ENCODE data around the gene KLHL29. TPM values are rescaled to one million over a fixed set of nuclear protein-coding genes. Genes with fewer than 3 reads are reported as not detected.

The KLHL29 gene
- total RNA-seq, 1 donor, result 1.0 TPM

DNA sequence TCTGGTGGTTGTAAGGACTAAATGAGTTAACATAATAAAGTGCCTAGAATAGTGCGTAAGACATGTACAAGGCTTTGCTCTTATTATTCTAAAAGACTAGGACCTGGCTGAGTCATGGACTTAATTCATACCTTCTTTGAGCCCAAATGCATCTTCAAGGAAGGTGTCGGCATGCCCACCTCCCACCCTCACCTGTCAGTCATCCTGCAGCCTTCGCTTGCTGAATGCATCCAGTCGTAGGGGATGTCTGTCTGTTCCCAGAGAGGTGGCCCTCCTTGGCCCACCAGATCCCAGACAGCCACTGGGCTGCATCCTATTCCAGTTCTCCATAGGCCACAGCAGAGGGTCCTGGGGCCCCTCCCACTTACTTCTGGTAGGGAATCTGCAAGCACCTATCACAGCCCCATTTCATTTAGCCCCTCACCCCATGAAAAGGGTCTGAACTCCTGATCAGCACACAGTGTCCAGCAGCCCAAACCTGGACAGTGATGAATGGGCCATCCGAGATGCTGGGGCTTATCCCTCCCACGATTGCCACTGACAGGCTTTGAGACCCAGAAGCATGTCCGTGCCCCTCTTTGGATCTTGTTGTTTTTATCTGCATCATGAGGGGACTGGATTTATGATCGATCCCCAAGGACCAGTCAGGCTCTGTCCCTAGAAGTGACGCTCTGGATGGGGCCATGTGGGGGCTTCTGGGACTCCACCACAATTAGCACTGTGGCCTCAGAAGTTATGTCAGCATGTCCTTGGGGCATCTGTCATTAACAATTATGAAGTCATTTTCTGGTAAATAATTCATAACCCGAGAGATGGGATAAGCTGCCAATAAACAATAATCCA, 101.1 kb downstream of the KLHL29 start:
- Histone ChIP-seq H3K27me3 (ENCODE audit: insufficient read depth, low read length) (no peaks in the 10 kb centered on the region), H3K4me1 (ENCODE audit: insufficient read depth, low read length) (no peaks in the 10 kb centered on the region), H3K4me3 (ENCODE audit: low read length) (no peak overlapping the region), H3K9me3 (ENCODE audit: low read depth, low read length) (no peaks in the 10 kb centered on the region)

DNA sequence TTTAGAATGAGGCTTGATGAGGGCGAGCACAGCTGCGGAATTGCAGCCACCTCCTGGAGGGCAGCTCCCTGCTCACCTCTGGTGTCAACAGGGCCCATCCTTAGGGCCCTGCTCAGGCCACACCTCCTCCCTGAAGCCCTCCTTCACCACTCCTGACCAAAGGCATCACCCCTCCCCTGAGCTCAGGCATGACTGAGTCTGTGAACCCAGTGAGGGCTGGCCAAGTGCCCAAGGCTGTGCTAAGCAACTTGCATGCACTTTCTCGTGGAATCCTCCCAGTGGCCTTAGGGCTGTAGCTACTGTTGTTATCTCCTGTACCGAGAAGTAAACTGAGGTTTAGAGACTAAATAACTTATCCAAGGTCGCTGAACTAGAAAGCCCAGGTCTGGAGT, 101.7 kb downstream of the KLHL29 start:
- H3K4me1 ChIP-seq (ENCODE audit: insufficient read depth, low read length), result no peaks in the 10 kb centered on the region
- H3K9me3 ChIP-seq (ENCODE audit: low read depth, low read length), result no peaks in the 10 kb centered on the region
- H3K4me3 ChIP-seq (ENCODE audit: low read length), result no peak overlapping the region
- no peaks in the 10 kb centered on the region for H3K27me3 ChIP-seq (ENCODE audit: insufficient read depth, low read length)

DNA sequence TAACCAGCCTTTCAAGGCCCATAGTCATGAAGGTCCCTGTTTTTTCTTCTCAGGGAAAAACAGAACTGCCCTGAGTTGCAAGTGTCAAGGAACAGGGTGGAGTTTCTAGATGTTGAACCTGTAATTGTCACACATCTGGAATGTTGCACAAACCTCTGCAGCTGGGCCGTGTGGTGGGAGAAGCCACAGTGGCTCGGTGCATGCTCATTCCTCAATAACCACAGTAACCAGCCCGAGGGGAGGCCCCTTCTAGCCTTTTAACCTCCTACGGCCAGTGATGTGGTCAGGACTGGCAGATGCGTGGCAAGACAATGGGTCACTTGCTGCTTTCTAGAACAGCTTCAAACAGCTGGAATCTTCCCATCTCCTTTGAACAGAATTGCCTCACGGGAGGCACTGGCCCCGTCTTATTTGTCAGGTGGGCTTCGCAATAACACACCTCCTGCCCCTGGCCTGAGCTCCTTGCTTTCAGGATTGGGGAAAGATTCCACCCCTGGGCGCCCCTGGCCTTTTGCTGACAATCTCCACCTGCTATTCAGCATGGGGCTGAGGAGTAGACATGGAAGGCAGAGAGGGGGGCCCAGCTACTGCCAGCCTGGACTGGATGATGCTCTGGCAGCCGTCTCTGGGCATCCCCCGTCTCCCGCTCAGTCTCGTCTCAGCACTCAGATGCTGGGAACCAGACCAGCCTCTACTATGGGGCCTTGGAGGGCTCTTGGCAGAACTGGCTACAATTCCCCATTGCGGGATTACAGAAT, 102.9 kb downstream of the KLHL29 start:
- no peaks in the 10 kb centered on the region for H3K4me1 ChIP-seq (ENCODE audit: insufficient read depth, low read length)
- H3K27me3 ChIP-seq (ENCODE audit: insufficient read depth, low read length), result no peaks in the 10 kb centered on the region
- H3K9me3 ChIP-seq (ENCODE audit: low read depth, low read length), result no peaks in the 10 kb centered on the region
- no peak overlapping the region for H3K4me3 ChIP-seq (ENCODE audit: low read length)

DNA sequence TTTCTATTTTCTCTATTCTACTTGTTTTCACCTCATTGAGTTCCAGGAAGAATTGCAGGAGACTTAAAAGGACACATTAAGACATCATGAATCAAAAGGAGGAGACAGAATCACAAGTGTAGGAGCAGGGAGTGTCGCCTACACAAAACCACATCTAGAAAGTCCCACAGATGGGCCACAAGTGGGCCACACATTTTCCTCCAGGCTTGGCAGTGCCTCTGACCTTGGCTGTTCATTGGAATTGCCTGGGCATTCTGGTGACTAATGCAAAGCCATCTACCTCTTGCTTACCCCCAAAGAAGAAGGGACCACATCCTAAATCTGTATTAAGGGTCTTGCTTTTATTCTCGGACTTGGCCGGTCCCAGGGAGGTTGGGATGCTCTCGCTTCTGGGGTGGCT, 103.6 kb downstream of the KLHL29 start:
- Histone ChIP-seq H3K9me3 (ENCODE audit: low read depth, low read length) (no peaks in the 10 kb centered on the region), H3K27me3 (ENCODE audit: insufficient read depth, low read length) (no peaks in the 10 kb centered on the region), H3K4me1 (ENCODE audit: insufficient read depth, low read length) (no peaks in the 10 kb centered on the region), H3K4me3 (ENCODE audit: low read length) (no peak overlapping the region)

DNA sequence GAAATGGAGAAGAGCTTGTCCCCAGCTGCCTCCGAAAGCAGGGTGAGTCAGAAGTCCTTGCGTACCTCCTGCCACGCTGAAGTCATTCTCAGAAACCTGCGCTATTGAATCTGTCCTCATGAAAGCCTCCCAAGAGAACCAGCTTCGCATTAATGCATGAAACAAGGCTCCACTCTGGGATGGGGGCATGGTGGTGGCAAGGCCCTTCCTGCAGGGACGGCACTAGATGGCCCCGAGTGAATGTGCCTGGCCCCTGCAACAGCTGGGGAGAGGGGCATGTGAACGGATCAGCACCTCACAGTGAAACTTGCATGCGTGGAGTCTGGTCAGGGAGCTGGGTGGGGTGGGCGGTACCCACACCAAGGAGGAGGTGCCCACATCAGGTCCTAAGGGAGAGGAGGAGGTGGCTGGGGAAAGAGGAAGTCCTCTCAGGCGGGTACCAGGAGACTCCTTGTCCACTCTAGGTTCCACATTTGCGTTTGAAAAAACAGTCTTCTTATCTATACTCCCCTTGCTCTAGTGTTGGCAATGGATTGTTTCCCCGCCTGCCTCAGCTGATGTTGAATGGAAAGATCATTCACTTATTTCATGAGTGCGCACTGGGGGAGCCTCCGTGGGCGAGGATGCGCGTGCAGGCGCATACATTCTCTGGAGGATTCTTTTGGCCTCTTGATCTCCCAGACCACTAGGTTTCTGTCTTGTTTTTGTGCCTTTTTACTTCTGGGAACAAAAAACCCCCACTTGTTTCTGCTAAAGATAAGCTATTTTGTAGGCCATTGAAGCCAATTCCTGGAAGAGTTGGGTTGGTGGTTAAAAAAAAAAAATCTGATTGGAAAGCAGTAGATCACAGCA, 104.7 kb downstream of the KLHL29 start:
- Histone ChIP-seq H3K4me1 (ENCODE audit: insufficient read depth, low read length) (no peaks in the 10 kb centered on the region), H3K4me3 (ENCODE audit: low read length) (no peak overlapping the region), H3K9me3 (ENCODE audit: low read depth, low read length) (no peaks in the 10 kb centered on the region), H3K27me3 (ENCODE audit: insufficient read depth, low read length) (no peaks in the 10 kb centered on the region)

DNA sequence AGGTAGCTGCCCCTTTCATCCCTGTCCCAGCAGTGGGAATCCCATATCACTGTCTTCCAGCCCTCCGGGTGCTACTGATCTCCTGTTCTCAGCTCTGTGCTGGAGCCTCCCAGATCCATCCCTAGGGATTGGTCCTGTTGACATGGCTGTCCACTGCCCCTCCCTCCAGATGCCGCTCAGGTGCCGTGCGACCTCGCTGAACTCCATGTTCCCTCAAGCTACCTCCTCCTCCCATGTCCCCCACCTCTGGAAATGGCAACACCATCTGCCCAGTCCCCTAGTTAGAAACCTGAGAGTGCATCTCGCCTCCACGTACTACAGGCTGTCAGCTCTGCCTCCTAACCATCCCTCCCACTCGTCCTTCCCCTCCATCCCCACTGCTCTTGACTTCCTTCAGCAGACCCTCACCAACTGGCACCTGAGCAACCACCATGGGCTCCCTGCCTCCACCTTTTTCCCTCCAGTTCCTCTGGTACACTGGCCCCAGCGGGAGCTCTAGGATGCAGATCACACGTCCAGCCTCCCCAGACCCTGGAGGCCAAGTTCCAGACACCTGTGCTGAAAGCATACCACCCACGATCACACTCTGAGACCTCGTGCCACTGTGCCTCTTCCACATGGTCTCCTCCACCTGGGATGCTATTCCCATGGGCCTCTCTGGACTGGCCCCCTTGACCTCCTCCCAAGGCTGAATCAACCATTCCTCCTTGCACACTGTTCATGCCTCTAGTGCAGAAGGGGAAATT, 106.8 kb downstream of the KLHL29 start:
- Histone ChIP-seq H3K27me3 (ENCODE audit: insufficient read depth, low read length) (no peaks in the 10 kb centered on the region), H3K4me1 (ENCODE audit: insufficient read depth, low read length) (peaks cover 7% of the 10 kb centered on the region), H3K9me3 (ENCODE audit: low read depth, low read length) (no peaks in the 10 kb centered on the region), H3K4me3 (ENCODE audit: low read length) (no peak overlapping the region)

DNA sequence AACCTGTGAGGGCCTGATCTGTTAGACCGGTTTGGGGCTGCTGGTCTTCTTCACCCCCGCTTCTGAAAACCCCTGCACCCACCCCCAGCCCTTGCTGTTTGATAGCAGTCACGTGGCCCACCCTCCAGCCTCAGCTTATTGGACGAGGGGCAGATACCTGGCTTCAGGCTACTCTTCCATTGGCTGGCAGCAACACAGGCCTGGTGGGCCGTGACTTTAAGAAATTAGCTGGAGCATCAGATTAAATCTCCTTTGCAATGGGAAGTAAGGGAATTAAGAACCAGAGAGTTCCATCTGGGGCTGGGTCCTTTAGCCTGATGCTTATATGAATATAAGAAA, 107.3 kb downstream of the KLHL29 start:
- Histone ChIP-seq H3K27me3 (ENCODE audit: insufficient read depth, low read length) (no peaks in the 10 kb centered on the region), H3K9me3 (ENCODE audit: low read depth, low read length) (no peaks in the 10 kb centered on the region), H3K4me3 (ENCODE audit: low read length) (no peak overlapping the region), H3K4me1 (ENCODE audit: insufficient read depth, low read length) (peaks cover 12% of the 10 kb centered on the region)

DNA sequence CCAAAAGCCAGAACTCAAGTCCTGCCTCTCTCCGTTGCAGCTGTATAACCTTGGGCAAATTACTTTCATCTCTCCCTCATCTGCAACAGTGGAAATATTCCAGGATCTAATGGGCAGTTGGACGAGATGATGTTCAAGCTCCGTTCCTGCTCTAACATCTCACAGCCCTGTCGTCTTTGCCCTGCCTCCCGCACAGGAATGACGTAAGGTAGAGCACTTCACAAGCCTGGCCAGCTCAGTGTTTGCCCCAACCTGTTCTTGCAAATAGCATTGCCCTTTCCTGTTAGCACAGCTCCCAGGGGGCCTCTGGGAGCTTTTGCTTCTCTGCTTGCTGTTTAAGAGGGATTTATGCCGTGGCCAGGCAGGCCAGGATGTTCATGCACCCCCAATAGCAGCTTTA, 107.9 kb downstream of the KLHL29 start:
- no peaks in the 10 kb centered on the region for H3K9me3 ChIP-seq (ENCODE audit: low read depth, low read length)
- H3K4me3 ChIP-seq (ENCODE audit: low read length), result no peak overlapping the region
- H3K27me3 ChIP-seq (ENCODE audit: insufficient read depth, low read length), result no peaks in the 10 kb centered on the region
- peaks cover 16% of the 10 kb centered on the region for H3K4me1 ChIP-seq (ENCODE audit: insufficient read depth, low read length)

DNA sequence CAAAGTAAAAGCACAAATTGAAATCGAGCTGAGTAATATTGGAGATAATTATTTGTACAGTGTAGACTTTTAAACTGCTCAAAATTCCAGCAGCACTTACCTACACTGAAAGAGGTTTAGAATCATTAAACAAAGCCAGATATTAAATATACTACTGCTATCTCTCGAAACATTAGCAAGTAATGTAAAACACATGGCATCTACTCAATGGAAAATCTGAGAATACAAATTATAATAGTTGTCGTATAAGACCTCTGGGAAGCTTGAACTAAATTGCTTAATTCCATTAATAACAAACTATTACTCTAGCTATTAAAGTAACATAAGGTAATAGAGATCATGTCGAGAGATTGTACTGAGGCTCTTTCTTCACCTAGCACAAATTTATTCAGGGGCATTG, 108.9 kb downstream of the KLHL29 start:
- no peak overlapping the region for H3K4me3 ChIP-seq (ENCODE audit: low read length)

DNA sequence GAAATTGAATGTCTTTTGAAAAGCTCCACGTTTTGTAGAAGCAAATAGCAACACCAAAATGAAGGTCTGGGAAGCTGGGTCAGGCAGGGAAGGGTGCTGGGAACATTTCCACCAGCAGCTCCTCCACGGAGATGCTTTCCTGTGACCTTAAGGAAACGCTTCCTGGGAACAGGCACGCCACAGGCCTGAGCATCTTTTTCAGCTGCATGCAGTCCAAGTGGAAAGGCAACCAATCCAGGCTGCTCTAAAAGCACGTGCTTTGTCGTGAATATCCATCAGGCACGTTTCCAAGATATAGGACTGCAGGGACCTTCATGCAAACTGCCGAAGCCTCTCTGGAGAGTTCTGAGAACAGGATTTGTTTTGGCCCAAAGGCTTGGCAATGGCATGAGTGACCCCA, 109.3 kb downstream of the KLHL29 start:
- H3K4me1 ChIP-seq (ENCODE audit: insufficient read depth, low read length), result peaks cover 24% of the 10 kb centered on the region
- H3K4me3 ChIP-seq (ENCODE audit: low read length), result no peak overlapping the region
- H3K27me3 ChIP-seq (ENCODE audit: insufficient read depth, low read length), result no peaks in the 10 kb centered on the region
- no peaks in the 10 kb centered on the region for H3K9me3 ChIP-seq (ENCODE audit: low read depth, low read length)

More for the DNA sequence above, 108.9 kb downstream of the KLHL29 start:
- peaks cover 19% of the 10 kb centered on the region for H3K4me1 ChIP-seq (ENCODE audit: insufficient read depth, low read length)
- H3K27me3 ChIP-seq (ENCODE audit: insufficient read depth, low read length), result no peaks in the 10 kb centered on the region
- H3K9me3 ChIP-seq (ENCODE audit: low read depth, low read length), result no peaks in the 10 kb centered on the region

DNA sequence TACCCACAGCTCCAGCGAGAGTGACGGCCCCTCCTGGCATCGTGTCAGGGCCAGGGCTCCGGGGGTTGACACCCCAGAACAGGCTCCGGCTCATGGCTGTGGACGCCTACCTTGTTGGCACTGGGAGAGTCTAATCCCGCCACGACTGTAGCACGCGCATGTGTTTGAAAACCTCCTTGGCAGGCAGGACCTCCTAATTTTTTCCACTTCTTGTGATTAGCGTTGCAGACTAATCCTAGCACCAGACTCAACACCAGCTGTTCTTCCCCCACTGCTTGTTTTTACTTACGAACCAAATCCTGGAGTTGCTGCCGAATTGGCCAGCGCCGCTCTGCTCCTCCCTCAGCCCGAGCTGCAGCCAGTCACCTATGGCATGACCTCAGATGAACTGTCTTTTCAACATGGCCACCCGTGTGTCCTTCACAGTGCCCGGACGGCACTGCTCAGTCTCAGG, 110.7 kb downstream of the KLHL29 start:
- peaks cover 3% of the 10 kb centered on the region for H3K27me3 ChIP-seq (ENCODE audit: insufficient read depth, low read length)

DNA sequence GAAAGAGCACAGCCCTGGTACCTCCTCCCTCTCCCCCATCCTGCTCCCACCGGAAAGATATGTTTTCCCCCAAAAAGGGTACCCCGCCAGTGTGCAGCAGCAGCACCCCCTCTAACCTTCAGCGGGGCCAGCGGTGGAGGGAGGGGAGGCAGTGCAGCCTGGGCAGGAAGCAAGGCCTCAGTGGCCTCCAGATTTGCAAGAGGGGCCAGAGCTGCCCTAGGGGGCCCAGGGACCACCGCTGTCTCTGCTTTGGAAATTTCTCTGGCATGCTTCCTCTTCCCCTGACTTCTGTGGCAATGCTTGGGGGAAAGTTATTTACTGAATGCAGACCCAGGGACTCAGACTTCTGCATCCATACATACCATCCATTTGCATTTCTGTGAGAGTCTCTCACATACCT, 111.5 kb downstream of the KLHL29 start:
- Histone ChIP-seq H3K27me3 (ENCODE audit: insufficient read depth, low read length) (peaks cover 3% of the 10 kb centered on the region), H3K4me1 (ENCODE audit: insufficient read depth, low read length) (peaks cover 27% of the 10 kb centered on the region), H3K4me3 (ENCODE audit: low read length) (no peak overlapping the region), H3K9me3 (ENCODE audit: low read depth, low read length) (no peaks in the 10 kb centered on the region)

More for the DNA sequence above, 110.7 kb downstream of the KLHL29 start:
- H3K4me1 ChIP-seq (ENCODE audit: insufficient read depth, low read length), result peaks cover 27% of the 10 kb centered on the region
- H3K9me3 ChIP-seq (ENCODE audit: low read depth, low read length), result no peaks in the 10 kb centered on the region
- no peak overlapping the region for H3K4me3 ChIP-seq (ENCODE audit: low read length)

DNA sequence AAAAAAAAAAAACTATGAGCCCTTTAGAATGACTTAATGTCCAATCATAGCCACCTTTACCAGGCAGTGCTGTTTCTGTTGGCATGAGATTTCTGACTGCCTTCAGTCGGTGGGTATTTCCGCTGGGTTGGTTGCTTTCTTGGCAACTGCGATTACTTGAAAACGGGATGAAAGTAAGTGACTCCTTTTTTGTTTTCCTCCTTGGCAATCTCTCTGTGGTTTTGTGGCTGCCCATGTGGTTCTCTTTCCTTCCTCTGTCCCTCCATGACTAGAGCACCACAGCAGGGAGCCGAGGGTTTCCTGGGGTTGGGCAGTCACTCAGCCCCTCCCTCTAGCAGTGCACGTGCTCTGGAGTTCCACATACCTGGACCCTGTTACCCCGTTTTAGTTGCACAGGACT, 112.1 kb downstream of the KLHL29 start:
- Histone ChIP-seq H3K4me3 (ENCODE audit: low read length) (no peak overlapping the region), H3K27me3 (ENCODE audit: insufficient read depth, low read length) (peaks cover 3% of the 10 kb centered on the region), H3K4me1 (ENCODE audit: insufficient read depth, low read length) (peaks cover 27% of the 10 kb centered on the region), H3K9me3 (ENCODE audit: low read depth, low read length) (no peaks in the 10 kb centered on the region)

DNA sequence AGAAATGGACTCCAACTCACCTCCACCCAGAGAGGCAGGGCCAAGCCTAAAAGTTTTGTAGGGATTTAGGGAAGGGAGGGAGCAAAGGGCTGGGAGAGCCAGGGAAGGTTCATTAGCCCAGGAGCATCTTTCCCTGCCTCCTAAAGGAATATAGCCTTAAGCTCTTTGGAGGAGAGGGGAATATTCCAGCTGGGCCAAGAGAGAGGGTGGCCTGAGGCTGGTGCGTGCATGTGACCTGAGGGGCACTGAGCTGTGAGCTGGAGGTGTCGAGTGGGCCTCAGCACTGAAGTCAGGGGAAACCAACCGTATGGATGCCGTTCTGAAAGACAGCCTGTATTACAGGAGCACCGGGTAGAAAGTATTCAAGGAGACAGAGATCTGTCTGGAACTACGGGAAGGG, 112.6 kb downstream of the KLHL29 start:
- H3K4me3 ChIP-seq (ENCODE audit: low read length), result no peak overlapping the region
- peaks cover 3% of the 10 kb centered on the region for H3K27me3 ChIP-seq (ENCODE audit: insufficient read depth, low read length)
- H3K4me1 ChIP-seq (ENCODE audit: insufficient read depth, low read length), result peaks cover 27% of the 10 kb centered on the region
- no peaks in the 10 kb centered on the region for H3K9me3 ChIP-seq (ENCODE audit: low read depth, low read length)
